ENCODE data around the gene OAT.

The OAT gene

DNA sequence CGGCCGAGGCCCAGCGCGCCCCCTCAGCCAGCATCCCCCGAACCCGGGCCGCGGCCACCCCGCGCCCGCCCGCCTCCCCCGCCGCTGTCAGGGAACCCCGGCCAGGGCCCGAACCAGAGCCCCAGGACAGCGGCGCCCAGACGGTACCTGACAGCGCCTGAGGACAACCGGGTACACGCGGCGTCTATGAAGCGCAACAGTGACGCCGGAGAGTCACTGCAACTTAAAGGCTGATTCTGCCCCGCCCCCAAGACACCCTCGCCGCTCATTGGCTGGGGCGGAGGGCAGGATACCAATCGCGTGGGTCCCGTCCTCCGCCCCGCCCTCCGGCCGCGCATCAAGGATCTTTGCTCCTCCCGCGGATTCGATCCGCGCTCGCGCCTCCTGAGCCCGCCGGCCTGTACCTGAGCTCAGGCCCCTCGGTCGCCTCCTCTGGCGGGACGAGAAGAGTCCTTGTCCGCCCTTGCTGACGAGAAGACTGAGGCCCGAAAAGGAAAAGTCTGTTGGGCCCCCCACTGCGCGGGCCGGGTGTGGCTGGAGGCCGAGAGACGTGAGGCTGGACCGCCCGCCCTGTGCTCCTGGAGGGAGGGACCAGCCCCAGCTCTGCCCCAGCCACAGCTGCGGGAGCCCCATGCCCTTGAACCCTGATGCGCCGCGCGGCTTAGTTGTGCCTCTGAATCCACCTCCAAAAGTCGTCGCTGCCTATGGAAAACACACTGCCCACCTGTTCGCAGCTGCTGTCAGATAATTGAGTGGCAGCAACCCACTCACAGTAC lies at the start of gene OAT:
OAT (minus strand) TSS at position 198 of the 776 bp plus-strand sequence. CDS start 6,752 bp downstream, outside the sequence.
- peak; percentile 99 for DNase-seq

DNA sequence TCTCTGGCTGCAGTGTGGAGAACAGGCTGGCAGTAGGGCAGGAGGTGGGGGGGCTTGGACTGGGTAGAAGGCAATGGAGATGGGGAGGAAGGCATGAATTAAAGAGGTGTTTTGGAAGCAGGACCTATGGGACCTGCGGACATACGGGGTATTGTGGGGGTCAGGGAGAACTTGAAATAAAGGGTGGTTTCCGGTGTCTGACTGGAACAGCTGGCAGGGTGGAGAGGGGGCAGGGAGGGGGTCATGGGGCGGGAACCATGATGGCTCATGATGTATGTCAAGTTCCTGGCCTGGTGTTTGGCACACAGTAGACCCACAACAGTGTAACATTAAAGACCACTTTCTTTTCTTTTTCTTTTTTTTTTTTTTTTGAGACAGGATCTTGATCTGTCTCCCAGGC lies 48.4 kb upstream of the OAT start:
- no peak for DNase-seq

DNA sequence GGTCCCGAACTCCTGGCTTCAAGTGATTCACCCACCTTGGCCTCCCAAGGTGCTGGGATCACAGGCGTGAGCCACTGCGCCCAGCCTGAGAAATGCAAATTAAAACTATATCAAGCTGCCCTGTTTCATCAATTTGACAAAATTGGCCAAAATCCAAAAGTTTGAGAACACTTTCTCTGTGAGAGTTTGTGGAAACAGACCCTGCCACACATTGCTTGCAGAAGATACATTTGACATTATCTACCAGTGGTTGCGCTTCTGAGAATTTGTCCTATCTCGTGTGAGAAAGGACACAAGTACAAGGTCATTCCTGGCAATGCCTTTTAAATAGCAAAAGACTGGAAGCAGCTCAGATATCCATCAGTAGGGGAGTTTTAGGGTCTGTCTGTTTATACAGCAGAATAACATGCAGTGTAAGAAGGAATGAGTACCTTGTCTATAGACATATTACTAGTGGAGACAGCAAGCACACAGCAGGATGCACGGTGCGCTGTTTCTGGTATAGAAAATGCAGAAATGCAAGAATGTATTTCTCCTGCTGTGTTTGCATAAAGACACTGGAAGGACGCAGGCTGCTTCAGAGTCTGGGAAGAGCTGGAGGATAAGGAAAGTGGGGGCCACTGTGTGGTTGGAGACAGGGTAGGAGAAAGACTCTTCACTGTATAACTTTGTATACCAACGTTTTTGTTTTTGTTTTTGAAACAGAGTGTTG lies 47.2 kb upstream of the OAT start:
- no peak for DNase-seq

DNA sequence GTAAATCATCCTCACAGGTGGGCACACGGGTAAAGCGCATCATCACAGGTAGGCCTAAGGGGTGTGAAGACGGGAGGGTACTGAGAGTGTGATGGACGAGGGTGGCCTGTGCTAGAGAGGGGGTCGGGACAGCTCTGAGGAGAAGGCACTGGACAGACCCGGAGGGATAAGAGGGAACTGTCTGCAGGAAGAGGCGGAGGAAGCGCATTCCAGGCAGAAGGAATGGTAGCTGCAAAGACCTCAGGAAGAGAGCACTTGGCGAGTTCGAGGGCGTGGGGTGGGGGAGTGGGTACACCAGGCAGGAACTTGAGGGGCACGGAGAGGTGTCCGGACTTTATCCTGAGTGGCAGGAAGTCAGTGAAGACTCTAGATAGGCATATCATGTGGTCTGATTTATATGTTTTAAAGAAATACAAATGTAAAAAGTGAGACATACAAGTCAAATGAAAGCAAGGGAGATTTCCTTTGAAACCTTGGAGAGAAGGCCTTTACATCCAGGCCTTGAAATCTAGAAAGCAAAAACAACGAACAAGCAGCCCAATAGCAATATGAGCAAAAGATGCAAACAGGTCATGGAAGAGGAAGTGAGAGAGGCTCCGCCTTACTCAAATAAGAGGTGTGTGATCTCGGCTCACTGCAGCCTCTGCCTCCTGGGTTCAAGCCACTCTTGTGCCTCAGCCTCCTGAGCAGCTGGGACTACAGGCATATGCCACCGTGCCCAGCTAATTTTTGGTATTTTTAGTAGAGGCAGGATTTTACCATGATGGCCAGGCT lies 46.5 kb upstream of the OAT start:
- DNase-seq: no peak

DNA sequence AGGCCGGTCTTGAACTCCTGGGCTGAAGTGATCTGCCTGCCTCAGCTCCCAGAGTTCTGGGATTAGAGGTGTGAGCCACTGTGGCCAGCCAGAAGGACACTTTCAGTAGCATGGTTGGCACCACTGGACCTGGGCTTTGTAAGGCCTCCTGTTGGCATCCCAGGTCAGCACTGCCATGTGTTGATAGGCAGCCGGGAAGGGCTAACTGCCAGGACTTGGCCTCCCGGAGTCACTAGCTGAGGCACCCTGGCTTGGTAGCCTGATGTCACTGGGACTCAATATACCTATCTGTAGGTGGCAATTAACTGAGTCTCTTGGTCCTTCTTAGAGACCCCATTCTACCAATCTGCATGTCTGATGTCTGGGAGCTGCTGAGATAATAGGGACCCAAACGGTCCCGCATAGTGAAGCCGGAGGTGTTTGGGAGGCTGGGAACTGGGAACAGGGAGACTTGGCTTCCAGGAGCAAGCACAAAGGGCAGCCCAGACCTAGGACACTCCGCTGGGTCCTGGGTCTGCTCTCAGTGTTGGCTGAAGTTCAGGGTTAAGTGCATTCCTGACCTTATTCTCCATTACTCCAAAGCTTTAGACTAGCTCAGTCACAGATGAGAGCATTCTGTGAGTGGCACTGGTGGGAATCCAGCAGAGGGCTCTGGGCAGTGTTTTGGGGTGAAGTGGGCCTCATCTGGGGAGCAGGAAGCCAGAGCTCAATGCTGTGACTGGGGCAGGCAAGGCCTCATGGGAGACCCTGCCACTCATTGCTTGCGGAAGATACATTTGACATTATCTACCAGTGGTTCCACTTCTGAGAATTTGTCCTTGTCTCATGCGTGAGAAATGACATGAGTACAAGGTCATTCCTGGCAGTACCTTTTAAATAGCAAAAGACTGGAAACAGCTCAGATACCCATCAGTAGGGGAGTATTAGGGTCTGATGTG lies 45.6 kb upstream of the OAT start:
- no peak for DNase-seq

DNA sequence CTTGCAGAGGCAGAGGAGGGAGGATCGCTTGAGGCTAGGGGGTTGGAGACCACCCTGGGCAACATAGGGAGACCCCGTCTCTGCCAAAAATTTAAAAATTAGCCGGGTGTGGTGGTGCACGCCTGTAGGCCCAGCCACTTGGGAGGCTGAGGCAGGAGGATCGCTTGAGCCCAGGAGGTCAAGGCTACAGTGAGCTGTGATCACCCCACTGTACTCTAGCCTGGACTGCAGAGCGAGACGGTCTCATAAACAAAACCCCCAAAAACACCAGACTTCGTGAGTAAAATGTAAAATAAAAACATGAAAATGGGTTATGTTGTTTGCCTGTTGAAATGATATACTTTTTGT lies 43.6 kb upstream of the OAT start:
- no peak for DNase-seq

DNA sequence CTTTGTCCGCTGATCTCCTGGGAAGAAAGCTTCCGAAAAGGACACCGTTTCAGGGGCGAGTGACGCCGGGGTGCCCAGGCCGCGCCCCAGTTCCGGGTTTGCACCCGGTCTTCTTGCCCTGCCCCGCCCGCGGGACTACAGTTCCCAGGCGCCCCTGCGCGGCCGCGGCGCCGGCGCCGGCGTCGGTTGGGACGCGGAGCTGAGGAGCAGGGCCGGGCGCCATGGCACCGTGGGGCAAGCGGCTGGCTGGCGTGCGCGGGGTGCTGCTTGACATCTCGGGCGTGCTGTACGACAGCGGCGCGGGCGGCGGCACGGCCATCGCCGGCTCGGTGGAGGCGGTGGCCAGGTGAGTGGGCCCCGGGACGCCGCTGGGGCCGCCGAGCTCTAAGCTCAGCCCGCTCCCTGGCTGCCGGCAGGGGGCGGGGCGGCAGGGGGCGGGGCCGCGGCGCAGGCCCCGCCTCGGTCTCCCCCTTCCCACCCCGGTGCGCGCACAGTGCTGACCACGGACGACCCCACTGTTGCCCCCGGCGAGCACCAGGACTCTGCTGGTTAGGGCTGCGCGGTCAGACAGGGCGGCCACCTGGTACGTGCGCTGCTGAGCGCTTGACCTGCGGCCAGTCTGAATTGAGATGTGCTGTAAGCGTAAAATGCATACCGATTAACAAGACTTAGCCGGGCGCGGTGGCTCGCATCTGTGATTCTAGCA lies 43.1 kb upstream of the OAT start, which contains the start of gene LHPP:
LHPP (plus strand) TSS at position 182 of the 706 bp plus-strand sequence; CDS start at position 222, 40 bp downstream.
- DNase-seq: peak; percentile 94

DNA sequence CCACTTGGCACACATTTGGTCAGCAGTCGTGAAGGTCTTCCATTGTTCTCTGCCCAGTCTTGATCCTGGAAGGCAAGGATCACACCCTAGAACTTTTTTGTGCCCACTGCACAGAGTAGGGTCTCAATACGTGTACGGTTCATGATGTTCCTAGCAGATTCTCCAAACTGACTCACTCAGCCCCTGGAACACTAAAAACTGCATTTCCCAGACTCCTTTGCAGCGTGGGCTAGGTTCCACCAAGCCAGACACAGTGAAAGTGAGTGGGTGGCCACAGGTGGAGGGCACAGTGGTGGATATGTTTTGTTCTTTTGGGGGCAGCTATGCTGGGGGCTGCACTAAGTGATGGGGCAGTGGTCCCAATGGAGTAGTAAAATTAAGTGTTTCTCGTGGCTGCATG lies 41.4 kb upstream of the OAT start:
- DNase-seq: no peak

DNA sequence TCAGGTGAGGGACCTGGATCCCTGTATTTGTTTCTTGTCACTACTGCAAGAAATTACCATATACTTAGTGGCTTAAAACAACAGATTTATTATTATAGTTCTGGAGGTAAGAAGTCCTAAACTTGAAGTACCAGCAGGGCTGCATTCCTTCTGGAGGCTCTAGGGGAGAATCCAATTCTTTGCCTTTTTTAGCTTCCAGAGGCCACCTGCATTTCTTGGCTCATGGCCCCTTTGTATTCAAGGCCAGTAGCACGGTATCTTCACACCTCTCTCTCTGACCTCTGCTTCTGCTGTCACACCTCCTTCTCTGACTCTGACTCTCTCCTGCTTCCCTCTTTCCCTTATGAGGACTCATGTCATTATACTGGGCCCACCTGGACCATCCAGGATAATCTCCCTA lies 40.7 kb upstream of the OAT start:
- no peak for DNase-seq

DNA sequence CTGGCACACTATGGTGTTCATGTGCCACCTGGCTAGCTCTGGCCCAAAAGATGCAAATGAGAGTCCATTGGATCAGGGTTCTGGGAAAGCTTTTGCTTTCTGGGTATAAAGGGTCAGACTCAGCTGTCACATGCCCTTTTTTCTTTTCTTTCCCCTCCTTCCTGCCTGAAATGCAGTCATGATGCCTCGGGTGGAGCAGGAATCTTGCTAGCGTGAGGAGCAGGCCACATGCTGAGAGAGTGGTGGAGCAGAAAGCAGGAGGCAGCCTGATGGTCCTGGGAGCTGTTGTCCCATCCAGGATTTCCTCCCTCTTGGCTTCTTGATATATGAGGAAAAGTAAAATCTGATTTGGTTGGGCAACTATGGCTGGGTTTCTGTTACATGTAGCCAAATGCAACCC lies 40.2 kb upstream of the OAT start:
- DNase-seq: no peak

DNA sequence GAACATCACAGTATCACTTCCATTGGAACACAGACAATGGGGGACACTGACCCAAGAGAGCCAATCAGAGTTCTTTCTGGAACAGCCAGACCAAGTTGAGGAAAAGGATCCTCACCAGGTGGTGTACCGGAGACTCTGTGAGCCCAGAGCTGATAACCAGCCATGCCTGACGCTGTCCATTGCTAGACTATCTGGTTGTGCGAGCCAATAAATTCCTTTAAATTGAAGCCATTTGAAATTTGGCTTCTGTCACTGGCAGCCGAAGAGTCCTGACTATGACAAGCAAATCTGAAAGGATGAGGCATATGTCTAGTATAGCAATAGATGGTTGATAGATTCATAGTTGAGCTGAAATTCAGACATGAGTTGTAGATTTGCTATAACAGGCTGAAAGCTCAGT lies 39.8 kb upstream of the OAT start:
- DNase-seq: no peak

DNA sequence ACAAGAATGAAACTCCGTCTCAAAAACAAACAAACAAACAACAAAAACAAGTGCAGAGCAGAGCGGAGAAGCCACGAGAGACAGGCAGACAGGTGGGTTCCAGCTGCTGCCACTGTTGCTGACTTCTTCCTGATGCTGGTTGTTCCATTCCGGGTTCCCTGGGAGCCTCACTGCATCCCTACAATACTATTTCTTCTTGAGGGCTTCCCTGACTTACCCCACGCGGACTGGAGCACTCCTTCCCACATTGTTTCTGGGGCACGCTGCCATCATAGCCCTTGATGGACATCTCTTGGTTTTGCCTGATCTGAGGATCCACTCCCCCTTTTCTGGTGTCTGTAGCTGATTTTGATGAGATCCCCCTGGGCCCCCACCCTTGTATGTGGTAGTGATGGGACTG lies 36.7 kb upstream of the OAT start:
- DNase-seq: no peak

DNA sequence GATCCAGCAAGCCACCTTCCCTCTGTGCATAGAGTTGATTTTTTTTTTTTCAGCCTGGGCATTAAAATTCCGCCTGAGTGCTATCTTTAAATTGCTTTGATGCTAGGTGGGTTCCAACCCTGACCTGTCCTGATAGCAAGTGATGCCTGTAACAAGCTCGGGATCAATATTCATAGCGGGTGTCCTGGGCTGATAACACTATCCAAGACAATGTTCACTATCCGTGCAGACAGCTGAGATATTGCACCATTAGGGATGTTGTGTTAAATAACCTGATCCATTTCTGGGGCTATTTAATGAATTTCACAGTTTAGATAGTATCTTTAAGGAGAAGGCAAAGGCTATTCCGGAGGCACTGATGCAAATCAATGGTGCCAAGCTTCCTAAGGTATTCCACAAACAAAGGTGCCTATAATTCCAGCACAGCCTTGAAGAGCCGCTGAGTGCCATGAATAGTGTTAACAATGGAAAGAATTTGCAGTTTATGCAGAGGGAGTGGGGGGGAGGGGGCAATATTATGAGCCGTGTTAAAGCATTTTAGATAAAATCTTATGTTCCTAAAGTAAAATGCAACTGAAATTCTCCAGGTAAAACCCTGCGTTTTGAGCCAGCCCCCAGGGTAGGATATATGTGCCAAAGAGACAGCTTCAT lies 35.4 kb upstream of the OAT start:
- DNase-seq: peak; percentile 36

DNA sequence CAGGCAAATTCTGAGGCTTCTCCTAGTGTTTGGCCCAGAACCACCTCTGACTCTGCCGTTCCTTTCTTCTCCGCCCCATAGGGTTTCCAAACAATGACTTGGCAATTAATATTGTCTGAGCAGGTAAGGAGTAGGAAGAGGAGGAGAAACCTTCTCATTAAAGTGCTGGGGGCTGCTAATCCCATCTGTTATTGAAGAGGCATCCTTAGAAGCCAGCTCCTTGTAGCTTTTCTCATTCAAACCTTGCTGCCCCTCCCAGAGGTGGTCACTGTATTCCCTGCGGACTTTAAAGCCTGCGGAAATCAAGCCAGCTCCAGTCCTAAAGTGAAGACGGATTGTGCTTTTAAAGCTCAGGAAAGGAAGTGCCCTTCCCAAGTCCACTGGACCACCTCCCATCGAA lies 32.6 kb upstream of the OAT start:
- no peak for DNase-seq

DNA sequence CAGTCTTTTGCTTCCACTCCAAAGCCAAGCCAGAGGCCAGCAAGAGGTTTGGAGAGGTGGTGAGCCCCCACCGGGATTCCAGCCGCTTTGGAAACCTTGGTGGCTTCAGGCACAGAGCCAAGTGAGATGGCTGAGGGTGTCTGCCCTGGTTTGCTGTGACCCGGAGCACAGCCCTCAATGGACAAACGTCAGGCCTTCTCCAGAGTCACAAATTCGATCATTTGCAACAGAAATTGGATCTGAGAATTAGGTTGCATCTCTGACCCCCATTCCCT lies 32.0 kb upstream of the OAT start:
- no peak for DNase-seq

DNA sequence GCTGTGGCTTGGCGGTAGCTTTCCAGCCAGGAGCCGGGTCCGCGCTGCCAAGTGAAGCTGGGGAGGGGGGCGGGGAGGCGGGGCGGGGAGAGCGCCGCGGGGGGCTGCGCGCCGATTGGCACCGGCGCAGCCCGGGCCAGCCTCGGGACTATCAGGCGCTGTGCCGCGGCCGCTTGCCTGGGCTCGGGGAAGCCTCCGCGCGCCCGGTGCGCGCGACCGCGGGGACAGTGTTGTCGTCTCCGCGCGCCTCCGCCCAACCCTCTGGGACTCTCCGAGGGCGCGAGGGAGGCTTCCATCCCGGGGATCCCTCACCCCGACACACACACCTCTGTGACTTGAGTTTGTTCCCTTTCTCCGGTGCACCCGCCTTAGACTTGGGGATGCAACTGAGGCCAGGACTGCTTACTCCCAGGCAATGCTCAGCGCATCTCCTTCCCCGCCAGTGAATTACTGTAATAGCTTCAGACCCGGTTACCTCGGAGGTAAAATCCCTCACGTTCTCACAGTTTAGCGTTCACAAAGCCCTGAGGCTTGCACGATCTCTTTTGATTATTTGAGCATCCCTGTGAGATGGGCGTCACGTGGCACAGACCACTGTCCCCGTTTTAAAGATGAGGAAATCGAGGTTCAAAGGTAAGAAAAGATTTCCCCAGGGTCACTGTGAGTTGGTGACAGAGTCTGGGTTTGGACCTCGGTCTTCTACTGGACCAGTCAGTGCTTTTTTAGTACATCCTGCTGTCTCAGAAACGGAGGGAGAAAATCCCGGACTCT lies 31.5 kb upstream of the OAT start, which contains the start of gene NKX1-2:
NKX1-2 (minus strand) TSS at position 24 of the 771 bp plus-strand sequence. CDS start 92 bp downstream, outside the sequence.
- peak; percentile 69 for DNase-seq

DNA sequence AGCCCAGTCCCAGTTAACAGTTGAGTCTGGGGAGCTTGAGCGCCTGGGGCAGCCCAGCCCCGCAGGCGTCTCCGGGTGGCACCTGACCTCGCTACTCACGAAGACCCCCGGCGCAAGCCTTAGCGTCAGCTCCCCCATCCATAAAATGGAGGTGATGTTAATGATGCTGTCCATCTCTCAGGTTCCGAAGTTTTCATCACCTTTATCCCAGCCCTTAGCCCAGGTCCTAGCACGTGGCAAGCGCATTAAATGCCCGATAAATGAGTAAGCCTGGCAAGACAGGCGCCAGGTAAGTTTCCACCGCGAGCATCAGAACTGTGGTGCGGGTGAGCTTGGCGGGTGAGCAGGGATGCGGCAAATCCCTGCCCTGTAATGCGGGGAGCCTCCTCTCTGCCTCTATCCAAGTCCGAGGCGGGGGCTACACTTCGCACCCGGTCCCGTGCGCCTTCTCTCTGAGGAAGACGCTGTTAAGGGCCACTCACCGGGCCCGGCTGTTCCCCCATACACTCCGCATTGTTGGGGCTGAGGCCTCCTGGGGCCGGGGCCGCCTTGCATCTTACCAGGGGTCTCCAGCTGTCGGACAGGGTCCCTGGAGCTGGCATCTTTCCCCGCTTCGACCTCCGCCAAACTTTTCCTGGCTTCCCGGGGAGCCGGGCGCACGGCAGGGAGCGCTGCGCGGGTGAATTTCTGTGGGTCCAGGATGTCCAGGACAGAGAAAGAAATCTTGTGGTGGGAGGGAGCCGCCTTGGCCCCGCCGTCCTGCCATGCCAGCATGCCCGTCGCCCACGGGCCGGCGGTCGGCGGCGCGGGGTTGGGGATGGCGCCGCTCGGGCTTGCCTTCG lies 30.7 kb upstream of the OAT start:
- DNase-seq: peak; percentile 53

DNA sequence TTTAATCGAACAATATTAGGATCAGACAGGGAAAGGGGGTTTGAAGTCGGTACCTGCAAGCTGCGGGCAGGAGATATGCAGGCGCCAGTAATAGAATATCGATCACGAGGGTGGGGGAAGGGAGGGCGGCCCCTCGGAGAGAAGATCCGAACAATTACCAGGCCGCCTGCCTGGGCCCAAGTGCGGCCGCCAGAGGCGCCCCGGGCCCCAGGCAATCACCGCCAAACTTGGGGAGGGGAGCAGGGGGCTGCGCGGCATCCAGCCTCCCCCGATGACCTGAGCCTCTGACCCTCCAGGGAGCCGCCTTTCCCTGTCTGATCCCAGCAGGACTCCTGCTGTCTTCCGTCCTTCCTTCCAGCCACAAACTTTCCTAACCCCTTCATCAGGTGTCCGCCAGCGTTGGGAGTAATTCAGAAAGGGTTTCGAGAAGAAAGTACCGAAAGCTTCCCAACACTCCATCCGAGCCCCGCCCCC lies 30.0 kb upstream of the OAT start:
- DNase-seq: peak; percentile 35

DNA sequence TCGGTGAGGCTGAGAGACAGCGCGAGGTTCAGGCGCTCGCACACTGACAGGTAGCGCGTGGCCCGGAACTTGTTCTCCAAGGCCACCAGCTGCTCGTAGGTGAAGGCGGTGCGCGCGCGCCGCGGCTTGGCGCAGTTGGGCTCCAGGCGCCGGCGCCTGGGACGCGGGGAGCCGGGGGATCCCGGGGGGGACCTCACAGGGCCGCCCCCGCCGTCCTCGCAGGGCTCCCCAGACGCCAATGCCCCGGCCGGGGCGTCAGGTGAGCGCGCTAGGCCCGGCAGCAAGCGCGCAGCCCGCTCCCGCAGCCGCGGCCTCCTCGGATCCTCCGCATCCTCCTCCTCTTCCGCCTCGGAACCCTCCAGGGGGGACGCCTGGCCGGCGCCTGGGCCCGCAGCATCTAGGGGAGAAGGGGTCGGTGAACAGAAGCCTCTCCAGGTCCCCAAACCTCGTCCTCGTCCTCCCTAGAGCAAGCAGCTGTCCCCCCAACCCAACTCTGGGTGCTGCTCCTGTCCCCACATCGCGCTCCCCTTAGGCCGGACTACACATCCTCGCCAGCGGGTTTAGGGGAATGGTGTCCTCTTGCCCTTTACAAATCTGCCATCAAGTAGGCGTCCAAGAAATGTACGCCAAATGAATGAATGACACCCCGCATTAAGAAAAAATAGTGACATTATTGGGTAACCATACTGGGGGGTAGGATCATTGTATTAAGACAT lies 29.2 kb upstream of the OAT start:
- peak; percentile 51 for DNase-seq

Data from eye (tissue), 1 donor.